ENCODE results near the gene HEBP1.

GRCh38 chr12:13011098-13011497 lies 11.0 kb upstream of the HEBP1 start:
- TF ChIP-seq, protein P1, sequence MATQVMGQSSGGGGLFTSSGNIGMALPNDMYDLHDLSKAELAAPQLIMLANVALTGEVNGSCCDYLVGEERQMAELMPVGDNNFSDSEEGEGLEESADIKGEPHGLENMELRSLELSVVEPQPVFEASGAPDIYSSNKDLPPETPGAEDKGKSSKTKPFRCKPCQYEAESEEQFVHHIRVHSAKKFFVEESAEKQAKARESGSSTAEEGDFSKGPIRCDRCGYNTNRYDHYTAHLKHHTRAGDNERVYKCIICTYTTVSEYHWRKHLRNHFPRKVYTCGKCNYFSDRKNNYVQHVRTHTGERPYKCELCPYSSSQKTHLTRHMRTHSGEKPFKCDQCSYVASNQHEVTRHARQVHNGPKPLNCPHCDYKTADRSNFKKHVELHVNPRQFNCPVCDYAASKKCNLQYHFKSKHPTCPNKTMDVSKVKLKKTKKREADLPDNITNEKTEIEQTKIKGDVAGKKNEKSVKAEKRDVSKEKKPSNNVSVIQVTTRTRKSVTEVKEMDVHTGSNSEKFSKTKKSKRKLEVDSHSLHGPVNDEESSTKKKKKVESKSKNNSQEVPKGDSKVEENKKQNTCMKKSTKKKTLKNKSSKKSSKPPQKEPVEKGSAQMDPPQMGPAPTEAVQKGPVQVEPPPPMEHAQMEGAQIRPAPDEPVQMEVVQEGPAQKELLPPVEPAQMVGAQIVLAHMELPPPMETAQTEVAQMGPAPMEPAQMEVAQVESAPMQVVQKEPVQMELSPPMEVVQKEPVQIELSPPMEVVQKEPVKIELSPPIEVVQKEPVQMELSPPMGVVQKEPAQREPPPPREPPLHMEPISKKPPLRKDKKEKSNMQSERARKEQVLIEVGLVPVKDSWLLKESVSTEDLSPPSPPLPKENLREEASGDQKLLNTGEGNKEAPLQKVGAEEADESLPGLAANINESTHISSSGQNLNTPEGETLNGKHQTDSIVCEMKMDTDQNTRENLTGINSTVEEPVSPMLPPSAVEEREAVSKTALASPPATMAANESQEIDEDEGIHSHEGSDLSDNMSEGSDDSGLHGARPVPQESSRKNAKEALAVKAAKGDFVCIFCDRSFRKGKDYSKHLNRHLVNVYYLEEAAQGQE (IDR thresholded peaks at IDR 0.05) = no peak
- TF ChIP-seq, protein P2, sequence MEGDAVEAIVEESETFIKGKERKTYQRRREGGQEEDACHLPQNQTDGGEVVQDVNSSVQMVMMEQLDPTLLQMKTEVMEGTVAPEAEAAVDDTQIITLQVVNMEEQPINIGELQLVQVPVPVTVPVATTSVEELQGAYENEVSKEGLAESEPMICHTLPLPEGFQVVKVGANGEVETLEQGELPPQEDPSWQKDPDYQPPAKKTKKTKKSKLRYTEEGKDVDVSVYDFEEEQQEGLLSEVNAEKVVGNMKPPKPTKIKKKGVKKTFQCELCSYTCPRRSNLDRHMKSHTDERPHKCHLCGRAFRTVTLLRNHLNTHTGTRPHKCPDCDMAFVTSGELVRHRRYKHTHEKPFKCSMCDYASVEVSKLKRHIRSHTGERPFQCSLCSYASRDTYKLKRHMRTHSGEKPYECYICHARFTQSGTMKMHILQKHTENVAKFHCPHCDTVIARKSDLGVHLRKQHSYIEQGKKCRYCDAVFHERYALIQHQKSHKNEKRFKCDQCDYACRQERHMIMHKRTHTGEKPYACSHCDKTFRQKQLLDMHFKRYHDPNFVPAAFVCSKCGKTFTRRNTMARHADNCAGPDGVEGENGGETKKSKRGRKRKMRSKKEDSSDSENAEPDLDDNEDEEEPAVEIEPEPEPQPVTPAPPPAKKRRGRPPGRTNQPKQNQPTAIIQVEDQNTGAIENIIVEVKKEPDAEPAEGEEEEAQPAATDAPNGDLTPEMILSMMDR (IDR thresholded peaks at IDR 0.05; ENCODE audit: low read depth, low read length, missing input control) = no peak
- no peak for TF ChIP-seq FOXA1 (IDR thresholded peaks at IDR 0.05)
- TF ChIP-seq HNF4A (conservative IDR thresholded peaks at IDR 0.05) = no peak
- no peak for TF ChIP-seq SP1 (IDR thresholded peaks at IDR 0.05)
- no peak for TF ChIP-seq YY1 (IDR thresholded peaks at IDR 0.05)
- no peak for TF ChIP-seq GABPA (IDR thresholded peaks at IDR 0.05 in 1 of 2, conservative IDR thresholded peaks at IDR 0.05 in 1 of 2)
- TF ChIP-seq JUND (IDR thresholded peaks at IDR 0.05) = no peak
- no peak for TF ChIP-seq ATF3 (IDR thresholded peaks at IDR 0.05)
- no peak for TF ChIP-seq MAX (IDR thresholded peaks at IDR 0.05)
- TF ChIP-seq FOXA2 (IDR thresholded peaks at IDR 0.05) = no peak
- TF ChIP-seq RXRA (IDR thresholded peaks at IDR 0.05) = no peak
- TF ChIP-seq ZBTB33 (IDR thresholded peaks at IDR 0.05) = no peak
